Adrenal gland (tissue), 12 donors: Measurements from ENCODE around the gene LMNTD1. TPM values are rescaled to one million over a fixed set of nuclear protein-coding genes. Genes with fewer than 3 reads are reported as not detected.

Experiments
- DNase-seq, 7 donors: peaks; one replicate each; pipeline ENCODE4 v3.0.0-alpha.2; 2019 to 2020
- H3K27ac ChIP-seq, 5 donors: fragments of 200-600 bp; sonication (generic) in 4 of 5; 1 replicate in 3 of 5; 2 replicates in 2 of 5; pipeline versions ENCODE4 v1.5.1 to v1.8.0; 2016 to 2020; ENCODE audit warnings: mild to moderate bottlenecking in 1 of 5
- H3K27me3 ChIP-seq: fragments of 200-600 bp; 2 replicates; pipeline ENCODE4 v1.8.0; 2021
- H3K36me3 ChIP-seq, 2 donors: fragments of 200-600 bp; replicated peaks in 1 of 2; 1 replicate in 1 of 2; 2 replicates in 1 of 2; pipeline versions ENCODE4 v1.5.1 to v1.8.0; 2018 to 2022
- H3K4me1 ChIP-seq, 2 donors: fragments of 200-600 bp; replicated peaks in 1 of 2; 1 replicate in 1 of 2; 2 replicates in 1 of 2; pipeline versions ENCODE4 v1.5.1 to v1.8.0; 2018 to 2021
- H3K4me3 ChIP-seq, 4 donors: fragments of 200-600 bp; sonication (generic) in 3 of 4; one replicate each; pipeline ENCODE4 v1.5.1; 2016 to 2018
- H3K9me3 ChIP-seq, 3 donors: fragments of 200-600 bp; sonication (generic) in 1 of 3; replicated peaks in 1 of 3; 1 replicate in 2 of 3; 2 replicates in 1 of 3; pipeline versions ENCODE4 v1.5.1 to v1.8.0; 2016 to 2021
- POLR2A ChIP-seq, 2 donors: fragments of 450-650 bp; IDR thresholded peaks; one replicate each; pipeline ENCODE4 v1.6.1; 2017; ENCODE audit warnings: antibody characterized with exemption in 2 of 2, mild to moderate bottlenecking in 2 of 2, moderate library complexity in 1 of 2
- WGBS, 4 donors: extraction: QIAGEN DNeasy Blood & Tissue Kit in 2 of 4; methylation state at CpG; one replicate each; pipeline versions ENCODE4 v1.1.5 to v1.1.7; 2013 to 2017; 5-methylcytosine and 5-hydroxymethylcytosine counted together
- intact Hi-C, 2 donors: fragments of 100-400 bp; cut with DNase I; formaldehyde crosslinking; loops; one replicate each; pipeline versions ENCODE4 v1.14.1 to v1.15.0; 2022 to 2023
- polyA plus RNA-seq, 3 donors: library from polyadenylated mRNA; stranded (reverse); fragments of 200-250 nt in 2 of 3; fragments of 350-450 nt in 1 of 3; fragmentation: Illumina TruSeq in 1 of 3; extraction: RNeasy Lipid Tissue Mini Kit (QIAGEN cat#74804) in 1 of 3; gene quantifications; one replicate each; pipeline ENCODE4 v1.2.3, GENCODE V29; 2013 to 2014
- total RNA-seq, 9 donors: library from RNA; depleted of rRNA in 4 of 9; stranded (reverse); fragments of >200 nt in 4 of 9; fragments of 120-200 nt in 1 of 9; fragmentation: NEBNext Ultra II Directional in 1 of 9; extraction: Animal tissue kit (Norgen Biotek cat#: 25700) in 1 of 9; gene quantifications; one replicate each; pipeline versions ENCODE4 v1.1.0 to v1.2.4, GENCODE V29; 2013 to 2023
- TF ChIP-seq, protein P1 (sequence below), 6 experiments: fragments of 450-650 bp in 4 of 6; fragments of 200-600 bp in 2 of 6; sonication (generic) in 1 of 6; IDR thresholded peaks; 1 replicate in 5 of 6; 2 replicates in 1 of 6; pipeline versions ENCODE4 v1.5.1 to v1.8.0; 2016 to 2021; ENCODE audit warnings: antibody characterized with exemption in 6 of 6, mild to moderate bottlenecking in 2 of 6, moderate library complexity in 1 of 6
- donor health status: healthy with polysubstance abuse.
- donor health status: Bipolar disorder and iron deficiency.
- donor health status: DM: yes; HTN: yes; CAD: no.
- donor health status: DM: no; HTN: no; CAD: no.
- donor health status: DM: no; HTN: no; CAD: no.
- donor health status: DM: yes; HTN: yes; CAD: no.

LMNTD1 gene
- total and polyA plus RNA-seq, 12 donors, result 0.27 to 4.9 (median 0.46) TPM; not detected in 9

DNA sequence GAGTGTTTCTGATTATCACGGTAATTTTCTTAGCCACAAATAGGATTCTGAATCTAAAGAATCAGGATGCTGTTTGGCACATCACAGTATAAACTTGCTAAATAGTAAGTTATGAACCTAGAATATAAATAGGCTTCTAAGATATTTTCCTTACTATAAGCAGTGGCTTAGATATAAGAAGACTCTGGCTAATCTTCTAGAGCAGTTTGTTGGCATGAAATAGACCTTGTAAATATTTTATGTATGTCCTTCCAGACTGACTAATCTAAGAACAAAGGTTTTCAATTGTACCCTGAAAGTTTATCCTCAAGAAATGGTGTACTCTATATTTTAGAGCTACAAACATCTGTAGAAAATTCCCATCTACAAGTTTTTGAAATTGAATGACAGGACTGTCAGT is 48.3 kb downstream of the LMNTD1 start:
- H3K4me3 ChIP-seq, result no peak overlapping the region
- WGBS, 4 donors, result 85 to 92% (median 88%) methylated on average over 1 of the region's 1 CpG

DNA sequence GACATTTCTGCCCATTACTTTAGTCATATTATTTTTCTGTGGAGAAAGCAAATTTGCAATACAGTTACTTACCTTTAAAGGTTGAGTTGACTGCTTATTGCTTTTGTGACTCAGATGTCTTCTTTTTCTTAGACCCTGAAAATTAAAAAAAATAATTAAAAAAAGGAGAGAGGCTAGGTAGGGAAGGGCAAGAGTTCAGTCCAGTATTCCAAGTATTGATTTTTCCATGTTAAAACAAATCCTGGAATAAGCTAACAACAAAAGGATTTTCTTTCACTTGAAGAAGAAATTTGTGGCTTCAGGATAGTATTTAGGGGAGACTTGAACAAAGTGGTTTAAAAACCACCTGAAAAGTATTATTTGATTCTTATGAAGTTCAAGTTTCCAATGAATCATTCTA is 49.4 kb downstream of the LMNTD1 start:
- Histone ChIP-seq H3K27ac (no peak overlapping the region), H3K36me3 (no peaks in the 10 kb centered on the region), H3K4me3 (no peak overlapping the region), H3K27me3 (no peaks in the 10 kb centered on the region), H3K4me1 (no peaks in the 10 kb centered on the region), H3K9me3 (no peaks in the 10 kb centered on the region)
- intact Hi-C loops, result no loop called here
- DNase-seq, result no peak
- TF ChIP-seq POLR2A (IDR thresholded peaks at IDR 0.05), result no peak
- TF ChIP-seq, protein P1, sequence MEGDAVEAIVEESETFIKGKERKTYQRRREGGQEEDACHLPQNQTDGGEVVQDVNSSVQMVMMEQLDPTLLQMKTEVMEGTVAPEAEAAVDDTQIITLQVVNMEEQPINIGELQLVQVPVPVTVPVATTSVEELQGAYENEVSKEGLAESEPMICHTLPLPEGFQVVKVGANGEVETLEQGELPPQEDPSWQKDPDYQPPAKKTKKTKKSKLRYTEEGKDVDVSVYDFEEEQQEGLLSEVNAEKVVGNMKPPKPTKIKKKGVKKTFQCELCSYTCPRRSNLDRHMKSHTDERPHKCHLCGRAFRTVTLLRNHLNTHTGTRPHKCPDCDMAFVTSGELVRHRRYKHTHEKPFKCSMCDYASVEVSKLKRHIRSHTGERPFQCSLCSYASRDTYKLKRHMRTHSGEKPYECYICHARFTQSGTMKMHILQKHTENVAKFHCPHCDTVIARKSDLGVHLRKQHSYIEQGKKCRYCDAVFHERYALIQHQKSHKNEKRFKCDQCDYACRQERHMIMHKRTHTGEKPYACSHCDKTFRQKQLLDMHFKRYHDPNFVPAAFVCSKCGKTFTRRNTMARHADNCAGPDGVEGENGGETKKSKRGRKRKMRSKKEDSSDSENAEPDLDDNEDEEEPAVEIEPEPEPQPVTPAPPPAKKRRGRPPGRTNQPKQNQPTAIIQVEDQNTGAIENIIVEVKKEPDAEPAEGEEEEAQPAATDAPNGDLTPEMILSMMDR (IDR thresholded peaks at IDR 0.05), result no peak

More for the DNA sequence above, 48.3 kb downstream of the LMNTD1 start:
- Histone ChIP-seq H3K36me3 (no peaks in the 10 kb centered on the region), H3K27ac (no peak overlapping the region), H3K4me1 (no peaks in the 10 kb centered on the region), H3K9me3 (no peaks in the 10 kb centered on the region), H3K27me3 (no peaks in the 10 kb centered on the region)
- intact Hi-C loops, result no loop called here
- no peak for DNase-seq
- TF ChIP-seq, protein P1 (IDR thresholded peaks at IDR 0.05), result no peak
- no peak for TF ChIP-seq POLR2A (IDR thresholded peaks at IDR 0.05)

DNA sequence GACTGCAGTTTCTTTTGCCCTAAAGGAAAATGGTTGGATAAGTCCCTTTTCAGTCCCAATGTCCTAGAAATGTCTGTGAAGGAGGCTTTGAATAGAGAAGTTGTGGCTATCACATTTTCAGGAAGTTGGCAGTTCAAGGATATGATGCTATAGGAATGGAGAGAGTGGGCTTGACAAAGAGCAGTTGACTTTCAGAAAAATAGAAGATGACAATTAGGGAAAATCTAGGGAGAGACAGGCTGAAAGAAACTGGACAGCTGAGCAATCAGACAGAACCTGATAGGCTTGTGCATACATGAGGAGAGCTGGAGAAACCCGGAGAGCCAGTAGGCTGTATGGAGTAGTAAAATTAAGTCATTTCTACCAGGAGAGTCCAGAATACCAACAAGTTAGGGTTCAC is 50.5 kb downstream of the LMNTD1 start:
- intact Hi-C loops, result no loop called here
- 74 to 95% (median 93%) methylated on average over 1 of the region's 1 CpG for WGBS, 4 donors
- no peak for DNase-seq

DNA sequence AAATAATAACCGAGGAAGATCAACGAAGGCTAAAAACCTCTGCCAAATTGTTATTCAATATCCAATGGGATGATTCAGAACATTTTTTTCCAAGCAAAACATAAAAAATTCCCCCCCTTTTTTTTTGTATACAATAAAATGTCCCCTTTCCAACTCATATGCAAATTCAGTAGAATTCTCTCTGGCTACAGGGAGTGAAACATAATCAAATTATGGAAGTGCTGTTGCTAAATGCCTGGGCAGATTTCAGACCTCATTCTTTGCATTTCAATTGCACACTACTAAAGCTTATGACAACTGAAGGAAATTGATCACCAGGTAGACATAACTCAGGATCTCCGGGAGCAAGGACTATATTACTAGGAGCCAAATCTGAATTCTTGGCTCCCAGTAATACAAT is 51.0 kb downstream of the LMNTD1 start:
- no peak for TF ChIP-seq POLR2A (IDR thresholded peaks at IDR 0.05)
- TF ChIP-seq, protein P1 (IDR thresholded peaks at IDR 0.05), result no peak
- DNase-seq, result no peak
- WGBS, 4 donors, result 84 to 92% (median 87%) methylated on average over 3 of the region's 3 CpGs
- Histone ChIP-seq H3K4me3 (no peak overlapping the region), H3K9me3 (no peaks in the 10 kb centered on the region), H3K27me3 (no peaks in the 10 kb centered on the region), H3K36me3 (no peaks in the 10 kb centered on the region), H3K4me1 (no peaks in the 10 kb centered on the region), H3K27ac (no peak overlapping the region)
- intact Hi-C loops, result no loop called here

More for the DNA sequence above, 50.5 kb downstream of the LMNTD1 start:
- Histone ChIP-seq H3K36me3 (no peaks in the 10 kb centered on the region), H3K4me3 (no peak overlapping the region), H3K27ac (no peak overlapping the region), H3K4me1 (no peaks in the 10 kb centered on the region), H3K9me3 (no peaks in the 10 kb centered on the region), H3K27me3 (no peaks in the 10 kb centered on the region)
- TF ChIP-seq, protein P1 (IDR thresholded peaks at IDR 0.05), result no peak
- no peak for TF ChIP-seq POLR2A (IDR thresholded peaks at IDR 0.05)
